HepG2 (cell line): Measurements from ENCODE around the gene MLLT10. TPM values are rescaled to one million over a fixed set of nuclear protein-coding genes. Genes with fewer than 3 reads are reported as not detected.
A peak's percentile ranks its signal among the peaks of the same experiment; 100 is the strongest.

ENCODE experiments used
- ELF1 ChIP-seq: sonication (generic); formaldehyde crosslinking; IDR thresholded peaks from 2 replicates; pipeline ENCODE4 v1.4.0; 2020; ENCODE audit warnings: missing genetic modification reagents
- FLYWCH1 ChIP-seq: sonication (generic); formaldehyde crosslinking; IDR thresholded peaks from 2 replicates; pipeline ENCODE4 v1.8.1; 2023; ENCODE audit warnings: mild to moderate bottlenecking, missing genetic modification reagents
- GABPB1 ChIP-seq: IDR thresholded peaks from 2 replicates; pipeline ENCODE4 v1.6.1; 2016; ENCODE audit warnings: mild to moderate bottlenecking, missing genetic modification reagents, moderate library complexity, missing compliant biosample characterization
- GATAD2A ChIP-seq: IDR thresholded peaks from 2 replicates; pipeline ENCODE4 v1.6.1; 2016
- HNRNPL ChIP-seq: fragments of 200-400 bp; formaldehyde crosslinking; IDR thresholded peaks from 2 replicates; pipeline ENCODE4 v1.6.1; 2017; ENCODE audit warnings: mild to moderate bottlenecking, low read depth, low read length
- KLF13 ChIP-seq: sonication (generic); formaldehyde crosslinking; IDR thresholded peaks from 2 replicates; pipeline ENCODE4 v1.4.0; 2020; ENCODE audit warnings: mild to moderate bottlenecking, missing genetic modification reagents
- MTA1 ChIP-seq: sonication (generic); formaldehyde crosslinking; IDR thresholded peaks from 2 replicates; pipeline ENCODE4 v1.4.0; 2020; ENCODE audit warnings: missing genetic modification reagents, mild to moderate bottlenecking, borderline replicate concordance
- RBM39 ChIP-seq: fragments of 200-400 bp; formaldehyde crosslinking; IDR thresholded peaks from one replicate; pipeline ENCODE4 v1.6.1; 2018; ENCODE audit warnings: antibody characterized with exemption, mild to moderate bottlenecking, low read depth, low read length; ENCODE audit not compliant: poor library complexity, severe bottlenecking
- TBX2 ChIP-seq: sonication (generic); formaldehyde crosslinking; IDR thresholded peaks from 2 replicates; pipeline ENCODE4 v1.5.0; 2020; ENCODE audit warnings: missing genetic modification reagents, mild to moderate bottlenecking, borderline replicate concordance
- TMF1 ChIP-seq: sonication (generic); formaldehyde crosslinking; IDR thresholded peaks from 2 replicates; pipeline ENCODE4 v1.8.1; 2022; ENCODE audit warnings: low read depth, missing genetic modification reagents
- YEATS4 ChIP-seq: sonication (generic); formaldehyde crosslinking; IDR thresholded peaks from 2 replicates; pipeline ENCODE4 v1.4.0; 2020; ENCODE audit warnings: missing genetic modification reagents, borderline replicate concordance
- YY1 ChIP-seq: IDR thresholded peaks from 2 replicates; pipeline ENCODE4 v1.6.1; 2011; ENCODE audit warnings: low read length, low read depth, moderate library complexity, mild to moderate bottlenecking; ENCODE audit not compliant: insufficient read depth, insufficient replicate concordance
- ZBTB1 ChIP-seq: sonication (generic); formaldehyde crosslinking; IDR thresholded peaks from 2 replicates; pipeline ENCODE4 v1.4.0; 2020; ENCODE audit warnings: missing genetic modification reagents, borderline replicate concordance
- ZBTB38 ChIP-seq: sonication (generic); formaldehyde crosslinking; IDR thresholded peaks from 2 replicates; pipeline ENCODE4 v1.5.1; 2020; ENCODE audit warnings: mild to moderate bottlenecking, missing genetic modification reagents
- ZFP36L1 ChIP-seq: sonication (generic); formaldehyde crosslinking; IDR thresholded peaks from 2 replicates; pipeline ENCODE4 v1.8.0; 2022; ENCODE audit warnings: mild to moderate bottlenecking, missing genetic modification reagents, moderate library complexity
- ZFX ChIP-seq: sonication (generic); formaldehyde crosslinking; IDR thresholded peaks from 2 replicates; pipeline ENCODE4 v1.4.0; 2020; ENCODE audit warnings: mild to moderate bottlenecking, low read depth, missing genetic modification reagents, moderate library complexity
- ZFY ChIP-seq: sonication (generic); formaldehyde crosslinking; IDR thresholded peaks from 2 replicates; pipeline ENCODE4 v1.4.0; 2020; ENCODE audit warnings: missing genetic modification reagents
- ZNF34 ChIP-seq: sonication (generic); formaldehyde crosslinking; IDR thresholded peaks from 2 replicates; pipeline ENCODE4 v1.4.0; 2020; ENCODE audit warnings: mild to moderate bottlenecking, missing genetic modification reagents, borderline replicate concordance
- ZNF616 ChIP-seq: sonication (generic); formaldehyde crosslinking; IDR thresholded peaks from 2 replicates; pipeline ENCODE4 v1.5.0; 2020; ENCODE audit warnings: low read depth, mild to moderate bottlenecking, missing genetic modification reagents
- ZNF839 ChIP-seq: sonication (generic); formaldehyde crosslinking; IDR thresholded peaks from 2 replicates; pipeline ENCODE4 v1.4.0; 2020; ENCODE audit warnings: missing genetic modification reagents, mild to moderate bottlenecking, borderline replicate concordance
- polyA plus RNA-seq, 8 experiments: library from polyadenylated mRNA; depleted of rRNA in 3 of 8; stranded (reverse) in 7 of 8; unstranded in 1 of 8; fragments of >200 nt; fragmentation: Illumina TruSeq in 4 of 8; extraction: Trizol in 4 of 8; gene quantifications; 2 replicates each; pipeline versions ENCODE4 v1.2.1 to v1.2.3, GENCODE V29; 2011 to 2016; ENCODE audit warnings: low read depth in 4 of 8, missing spikeins in 1 of 8, mixed read lengths in 1 of 8; ENCODE audit not compliant: insufficient read depth in 1 of 8
- total RNA-seq, 5 experiments: library from RNA; depleted of rRNA; stranded (reverse); fragments of >200 nt; fragmentation: Illumina TruSeq; extraction: Trizol; gene quantifications; 2 replicates each; pipeline ENCODE4 v1.2.3, GENCODE V29; 2016; ENCODE audit warnings: low read depth in 1 of 5
- TF ChIP-seq, protein P1 (sequence below): sonication (generic); formaldehyde crosslinking; IDR thresholded peaks from 2 replicates; pipeline ENCODE4 v1.5.0; 2020; ENCODE audit warnings: missing genetic modification reagents
- TF ChIP-seq, protein P2 (sequence below): sonication (generic); formaldehyde crosslinking; IDR thresholded peaks from 2 replicates; pipeline ENCODE4 v1.4.0; 2020; ENCODE audit warnings: missing genetic modification reagents

Gene MLLT10
- total and polyA plus RNA-seq, 2 of the 13 experiments (the other 11 are each of a cell fraction or from before 2014, with no cell fraction given): 51.3 to 84.1 TPM

DNA sequence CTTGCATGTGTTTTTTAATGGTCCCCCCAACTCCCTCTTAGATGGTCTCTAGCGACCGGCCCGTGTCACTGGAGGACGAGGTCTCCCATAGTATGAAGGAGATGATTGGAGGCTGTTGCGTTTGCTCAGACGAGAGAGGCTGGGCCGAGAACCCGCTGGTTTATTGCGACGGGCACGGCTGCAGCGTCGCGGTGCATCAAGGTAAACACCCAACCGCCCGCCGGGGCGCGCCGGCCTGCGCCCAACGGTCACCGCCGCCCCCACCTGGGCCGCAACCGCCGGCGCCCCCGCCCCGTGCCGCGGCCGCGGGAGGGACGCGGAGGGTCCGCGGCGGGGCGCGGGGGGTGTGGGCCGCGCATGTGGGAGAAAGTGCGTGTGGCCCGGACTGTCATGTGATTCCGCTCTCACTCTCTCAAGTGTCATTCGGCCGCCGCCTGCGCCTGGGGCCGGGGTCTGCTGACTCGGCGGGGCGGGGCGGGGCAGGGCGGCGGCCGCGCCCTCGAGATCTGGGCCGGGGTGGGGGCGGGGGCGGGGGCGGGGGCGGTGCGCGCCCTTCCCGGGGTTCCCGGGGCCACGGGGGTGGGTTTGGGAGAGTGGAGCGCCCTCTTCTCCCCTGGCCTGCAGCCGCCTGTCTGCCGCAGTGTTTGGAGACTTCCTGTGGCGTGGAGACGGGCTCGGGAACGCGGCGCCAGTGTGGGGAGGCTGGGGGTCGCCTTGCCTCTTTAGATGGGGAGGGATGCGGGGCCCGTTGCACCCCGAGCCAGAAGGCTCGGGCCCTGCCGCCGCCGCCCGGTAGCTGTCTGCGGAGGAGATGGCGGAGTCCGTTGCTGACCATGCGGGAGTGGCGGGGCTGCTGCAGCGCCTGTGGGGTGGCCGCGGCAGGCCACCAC, 817 bp downstream of the MLLT10 start (continued):
- TF ChIP-seq, protein P1, sequence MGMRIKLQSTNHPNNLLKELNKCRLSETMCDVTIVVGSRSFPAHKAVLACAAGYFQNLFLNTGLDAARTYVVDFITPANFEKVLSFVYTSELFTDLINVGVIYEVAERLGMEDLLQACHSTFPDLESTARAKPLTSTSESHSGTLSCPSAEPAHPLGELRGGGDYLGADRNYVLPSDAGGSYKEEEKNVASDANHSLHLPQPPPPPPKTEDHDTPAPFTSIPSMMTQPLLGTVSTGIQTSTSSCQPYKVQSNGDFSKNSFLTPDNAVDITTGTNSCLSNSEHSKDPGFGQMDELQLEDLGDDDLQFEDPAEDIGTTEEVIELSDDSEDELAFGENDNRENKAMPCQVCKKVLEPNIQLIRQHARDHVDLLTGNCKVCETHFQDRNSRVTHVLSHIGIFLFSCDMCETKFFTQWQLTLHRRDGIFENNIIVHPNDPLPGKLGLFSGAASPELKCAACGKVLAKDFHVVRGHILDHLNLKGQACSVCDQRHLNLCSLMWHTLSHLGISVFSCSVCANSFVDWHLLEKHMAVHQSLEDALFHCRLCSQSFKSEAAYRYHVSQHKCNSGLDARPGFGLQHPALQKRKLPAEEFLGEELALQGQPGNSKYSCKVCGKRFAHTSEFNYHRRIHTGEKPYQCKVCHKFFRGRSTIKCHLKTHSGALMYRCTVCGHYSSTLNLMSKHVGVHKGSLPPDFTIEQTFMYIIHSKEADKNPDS (CRISPR knock-in tag): no peak
- 0 out of 2 replicates have a peak, but pooled peaks have one; percentile 49 for TF ChIP-seq ZFX (CRISPR knock-in tag)
- 0 out of 2 replicates have a peak, but pooled peaks have one; percentile 17 for TF ChIP-seq ELF1 (CRISPR knock-in tag)
- no peak for TF ChIP-seq HNRNPL
- 0 out of 2 replicates have a peak, but pooled peaks have one; percentile 79 for TF ChIP-seq ZNF34
- TF ChIP-seq ZNF616 (CRISPR knock-in tag): 0 out of 2 replicates have a peak, but pooled peaks have one; percentile 8
- TF ChIP-seq, protein P2, sequence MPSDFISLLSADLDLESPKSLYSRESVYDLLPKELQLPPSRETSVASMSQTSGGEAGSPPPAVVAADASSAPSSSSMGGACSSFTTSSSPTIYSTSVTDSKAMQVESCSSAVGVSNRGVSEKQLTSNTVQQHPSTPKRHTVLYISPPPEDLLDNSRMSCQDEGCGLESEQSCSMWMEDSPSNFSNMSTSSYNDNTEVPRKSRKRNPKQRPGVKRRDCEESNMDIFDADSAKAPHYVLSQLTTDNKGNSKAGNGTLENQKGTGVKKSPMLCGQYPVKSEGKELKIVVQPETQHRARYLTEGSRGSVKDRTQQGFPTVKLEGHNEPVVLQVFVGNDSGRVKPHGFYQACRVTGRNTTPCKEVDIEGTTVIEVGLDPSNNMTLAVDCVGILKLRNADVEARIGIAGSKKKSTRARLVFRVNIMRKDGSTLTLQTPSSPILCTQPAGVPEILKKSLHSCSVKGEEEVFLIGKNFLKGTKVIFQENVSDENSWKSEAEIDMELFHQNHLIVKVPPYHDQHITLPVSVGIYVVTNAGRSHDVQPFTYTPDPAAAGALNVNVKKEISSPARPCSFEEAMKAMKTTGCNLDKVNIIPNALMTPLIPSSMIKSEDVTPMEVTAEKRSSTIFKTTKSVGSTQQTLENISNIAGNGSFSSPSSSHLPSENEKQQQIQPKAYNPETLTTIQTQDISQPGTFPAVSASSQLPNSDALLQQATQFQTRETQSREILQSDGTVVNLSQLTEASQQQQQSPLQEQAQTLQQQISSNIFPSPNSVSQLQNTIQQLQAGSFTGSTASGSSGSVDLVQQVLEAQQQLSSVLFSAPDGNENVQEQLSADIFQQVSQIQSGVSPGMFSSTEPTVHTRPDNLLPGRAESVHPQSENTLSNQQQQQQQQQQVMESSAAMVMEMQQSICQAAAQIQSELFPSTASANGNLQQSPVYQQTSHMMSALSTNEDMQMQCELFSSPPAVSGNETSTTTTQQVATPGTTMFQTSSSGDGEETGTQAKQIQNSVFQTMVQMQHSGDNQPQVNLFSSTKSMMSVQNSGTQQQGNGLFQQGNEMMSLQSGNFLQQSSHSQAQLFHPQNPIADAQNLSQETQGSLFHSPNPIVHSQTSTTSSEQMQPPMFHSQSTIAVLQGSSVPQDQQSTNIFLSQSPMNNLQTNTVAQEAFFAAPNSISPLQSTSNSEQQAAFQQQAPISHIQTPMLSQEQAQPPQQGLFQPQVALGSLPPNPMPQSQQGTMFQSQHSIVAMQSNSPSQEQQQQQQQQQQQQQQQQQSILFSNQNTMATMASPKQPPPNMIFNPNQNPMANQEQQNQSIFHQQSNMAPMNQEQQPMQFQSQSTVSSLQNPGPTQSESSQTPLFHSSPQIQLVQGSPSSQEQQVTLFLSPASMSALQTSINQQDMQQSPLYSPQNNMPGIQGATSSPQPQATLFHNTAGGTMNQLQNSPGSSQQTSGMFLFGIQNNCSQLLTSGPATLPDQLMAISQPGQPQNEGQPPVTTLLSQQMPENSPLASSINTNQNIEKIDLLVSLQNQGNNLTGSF (CRISPR knock-in tag): no peak
- TF ChIP-seq ZNF839 (CRISPR knock-in tag): 0 out of 2 replicates have a peak, but pooled peaks have one; percentile 46
- peak; percentile 54 for TF ChIP-seq ZFY (CRISPR knock-in tag)
- TF ChIP-seq ZBTB38 (CRISPR knock-in tag): 0 out of 2 replicates have a peak, but pooled peaks have one; percentile 37
- TF ChIP-seq ZBTB1 (CRISPR knock-in tag): no peak
- TF ChIP-seq ZFP36L1 (CRISPR knock-in tag): no peak
- TF ChIP-seq GATAD2A (CRISPR knock-in tag): peak; percentile 6; the same call in 1 of the 2 replicates
- peak; percentile 78; the same call in 1 of the 2 replicates for TF ChIP-seq YEATS4 (CRISPR knock-in tag)
- peak; percentile 33 for TF ChIP-seq YY1
- no peak for TF ChIP-seq KLF13 (CRISPR knock-in tag)
- 0 out of 2 replicates have a peak, but pooled peaks have one; percentile 15 for TF ChIP-seq TBX2 (CRISPR knock-in tag)
- TF ChIP-seq RBM39: peak; percentile 13
- peak; percentile 56; the same call in 1 of the 2 replicates for TF ChIP-seq GABPB1 (CRISPR knock-in tag)
- no peak for TF ChIP-seq FLYWCH1 (CRISPR knock-in tag)
- TF ChIP-seq MTA1 (CRISPR knock-in tag): peak; percentile 83; the same call in 1 of the 2 replicates
- TF ChIP-seq TMF1 (CRISPR knock-in tag): peak; percentile 24; the same call in 1 of the 2 replicates
